HG03565 (cell line): ENCODE measurements around the gene ACAP1.

Experiments
- ATAC-seq: cut with Tn5 transposase; IDR thresholded peaks from one replicate; pipeline ENCODE4 v1.9.1; 2021; ENCODE audit warnings: mild to moderate bottlenecking, moderate library complexity; ENCODE audit not compliant: unreplicated experiment

ACAP1 gene

DNA sequence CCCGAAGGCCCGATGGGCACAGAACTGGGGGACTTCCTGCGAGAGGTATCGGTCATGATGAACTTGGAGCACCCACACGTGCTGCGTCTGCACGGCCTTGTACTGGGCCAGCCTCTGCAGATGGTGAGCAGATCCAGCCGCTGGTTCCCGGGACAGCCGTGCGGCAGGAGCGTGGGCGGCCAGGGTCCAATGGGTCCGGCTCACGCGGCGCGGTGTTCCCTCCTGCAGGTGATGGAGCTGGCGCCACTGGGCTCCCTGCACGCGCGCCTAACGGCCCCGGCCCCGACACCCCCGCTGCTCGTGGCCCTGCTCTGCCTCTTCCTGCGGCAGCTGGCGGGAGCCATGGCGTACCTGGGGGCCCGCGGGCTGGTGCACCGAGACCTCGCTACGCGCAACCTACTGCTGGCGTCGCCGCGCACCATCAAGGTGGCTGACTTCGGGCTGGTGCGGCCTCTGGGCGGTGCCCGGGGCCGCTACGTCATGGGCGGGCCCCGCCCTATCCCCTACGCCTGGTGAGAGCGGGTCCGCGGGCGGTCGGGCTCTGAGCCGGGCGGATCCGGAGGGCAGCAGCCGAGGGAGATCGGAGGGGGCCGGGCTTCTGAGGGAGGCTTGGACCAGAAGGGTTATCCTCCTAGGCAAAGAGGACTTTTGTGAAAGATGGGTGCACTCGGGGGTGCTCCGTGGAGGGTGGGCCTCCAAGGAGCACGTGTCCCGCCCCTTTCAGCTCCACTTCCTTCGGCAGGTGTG, 47.6 kb downstream of the ACAP1 start:
- ATAC-seq = no peak

DNA sequence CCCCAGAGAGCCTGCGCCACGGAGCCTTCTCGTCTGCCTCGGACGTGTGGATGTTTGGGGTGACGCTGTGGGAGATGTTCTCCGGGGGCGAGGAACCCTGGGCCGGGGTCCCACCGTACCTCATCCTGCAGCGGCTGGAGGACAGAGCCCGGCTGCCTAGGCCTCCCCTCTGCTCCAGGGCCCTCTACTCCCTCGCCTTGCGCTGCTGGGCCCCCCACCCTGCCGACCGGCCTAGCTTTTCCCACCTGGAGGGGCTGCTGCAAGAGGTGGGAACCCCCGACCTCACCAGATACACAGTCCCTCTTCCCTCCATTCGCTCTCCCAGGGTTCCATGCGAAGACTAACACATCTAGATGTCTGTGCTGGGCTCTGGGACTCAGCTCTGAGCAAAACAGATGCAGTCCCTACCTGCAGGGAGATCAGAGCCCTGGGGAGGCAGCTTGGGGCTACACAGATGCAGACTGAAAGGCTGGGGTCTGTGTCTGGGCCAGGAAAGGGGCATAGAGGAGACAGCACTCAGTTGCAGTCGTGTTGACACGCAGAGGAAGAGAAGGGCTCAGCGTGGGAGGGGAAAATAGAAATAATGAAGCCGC, 48.3 kb downstream of the ACAP1 start:
- no peak for ATAC-seq

DNA sequence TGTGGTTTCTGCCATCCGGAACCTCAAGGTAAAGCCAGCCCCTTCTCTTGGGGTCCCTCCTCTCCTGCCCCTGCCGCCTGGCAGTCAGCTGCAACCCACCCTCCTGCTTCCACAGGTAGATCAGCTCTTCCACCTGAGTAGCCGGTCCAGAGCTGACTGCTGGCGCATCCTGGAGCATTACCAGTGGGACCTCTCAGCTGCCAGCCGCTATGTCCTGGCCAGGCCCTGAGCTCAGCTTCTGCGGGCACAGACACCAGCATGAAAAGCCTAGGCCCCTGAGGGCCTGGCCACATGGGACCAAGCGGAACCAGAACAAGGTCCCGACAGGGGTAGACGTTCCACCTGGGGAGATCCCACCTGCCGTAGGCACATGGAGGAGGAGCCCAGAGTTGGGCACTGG, 52.5 kb downstream of the ACAP1 start:
- no peak for ATAC-seq

DNA sequence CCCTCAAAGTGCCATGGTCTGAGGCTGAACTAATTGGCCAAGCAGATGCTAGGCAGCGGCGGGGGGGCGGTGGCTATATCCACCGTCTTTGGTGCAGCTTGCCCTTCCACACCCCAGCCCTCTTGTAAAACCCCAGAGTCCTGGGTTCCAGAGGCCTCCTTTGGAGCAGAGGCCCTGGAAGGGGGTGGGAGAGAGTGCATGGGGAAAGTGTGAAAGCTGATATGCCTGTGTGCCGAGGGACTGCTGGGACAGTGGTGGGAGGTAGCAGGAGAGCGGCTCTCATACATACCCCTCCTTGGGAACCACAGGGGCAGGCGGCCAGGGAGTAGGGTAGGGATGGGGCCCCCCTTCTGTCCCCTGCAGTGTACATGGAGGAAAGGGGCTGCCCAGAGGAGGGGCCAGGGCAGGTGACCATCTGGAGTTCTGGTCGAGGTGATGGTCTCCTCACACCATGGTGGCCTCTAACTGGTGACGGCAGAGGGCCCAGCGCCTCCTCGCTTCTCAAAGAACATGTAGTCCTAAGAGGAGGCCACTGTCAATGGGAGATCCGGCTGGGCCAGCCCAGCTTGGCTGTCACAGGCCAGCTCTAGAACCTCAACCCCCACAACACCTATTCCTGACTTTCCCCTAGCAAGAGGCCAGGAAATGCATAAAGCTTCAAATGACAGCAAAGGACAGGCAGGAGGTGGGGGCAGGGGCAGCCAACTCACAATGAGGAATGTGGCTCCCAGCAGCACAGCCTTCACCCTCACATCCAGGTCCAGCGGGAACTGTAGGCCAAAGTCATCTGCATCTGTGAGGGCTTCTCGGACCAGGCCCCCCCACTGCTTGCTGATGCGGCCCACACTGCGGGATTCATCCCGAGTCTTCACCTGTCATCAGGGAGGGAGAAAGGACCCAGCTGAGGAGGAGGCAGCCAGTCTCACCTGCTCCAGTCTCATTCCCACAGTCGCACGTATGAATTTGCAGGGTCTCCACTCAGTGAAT, 53.9 kb downstream of the ACAP1 start:
- ATAC-seq = no peak

DNA sequence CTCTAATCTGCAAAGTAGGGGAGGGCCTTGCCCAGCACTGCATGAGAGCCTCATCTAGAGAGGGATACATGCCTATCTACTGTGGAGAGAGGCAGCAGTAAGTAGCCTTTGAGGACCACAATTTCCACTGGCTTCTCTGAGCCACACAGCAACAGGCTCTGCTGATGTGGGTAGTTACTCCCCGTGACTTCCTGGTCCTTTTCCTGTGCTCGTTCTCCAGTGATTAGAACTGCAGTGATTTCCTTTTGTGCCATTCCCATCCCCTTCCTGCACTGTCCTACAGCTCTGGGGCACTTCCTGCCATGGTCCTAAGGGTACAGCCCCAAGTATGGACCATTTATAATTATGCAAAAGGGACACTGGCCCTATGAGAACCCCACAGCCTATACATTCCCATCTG, 55.0 kb downstream of the ACAP1 start:
- ATAC-seq = no peak

DNA sequence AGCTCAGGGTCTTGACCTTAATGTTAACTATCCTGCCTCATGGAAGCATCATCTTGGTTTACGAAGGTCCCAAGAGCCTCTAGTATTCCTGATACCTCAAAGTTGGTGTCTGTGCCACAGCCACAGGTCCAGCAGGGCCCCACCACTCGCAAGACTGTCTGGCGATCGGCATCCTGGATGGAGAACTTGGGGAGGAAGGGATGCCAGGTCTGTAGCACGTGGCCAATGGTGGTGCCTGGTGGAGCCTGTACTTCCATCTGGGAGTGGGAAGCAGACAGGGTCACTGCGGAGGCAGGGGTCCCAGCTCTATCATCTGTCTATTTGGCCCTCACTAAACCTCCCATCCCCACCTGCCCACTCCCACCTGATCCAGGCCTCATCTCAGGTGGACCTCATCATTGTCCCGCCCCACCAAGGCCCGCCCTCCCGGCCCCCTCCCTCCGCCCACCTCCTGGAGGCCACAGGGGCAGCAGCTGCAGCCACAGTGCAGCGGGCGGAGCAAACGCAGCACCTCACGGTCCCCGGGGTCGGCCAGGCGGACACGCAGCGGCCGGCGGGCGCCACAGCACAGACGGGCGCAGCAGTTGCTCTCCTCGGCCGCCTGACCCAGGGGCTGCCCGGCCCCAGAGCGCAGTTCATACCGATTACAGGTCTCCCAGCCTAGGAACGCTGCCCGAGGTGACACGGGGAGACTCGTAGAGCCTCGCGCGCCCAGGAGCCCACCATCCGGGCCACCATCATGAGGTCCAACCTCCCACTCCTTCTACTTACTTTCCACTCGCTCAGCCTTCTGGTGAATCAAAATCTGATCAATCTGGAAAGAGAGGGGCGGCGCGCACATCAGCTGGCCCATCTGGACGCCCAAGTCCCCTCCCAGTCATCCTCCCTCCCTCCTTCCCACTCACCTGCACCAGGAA, 56.6 kb downstream of the ACAP1 start:
- no peak for ATAC-seq

DNA sequence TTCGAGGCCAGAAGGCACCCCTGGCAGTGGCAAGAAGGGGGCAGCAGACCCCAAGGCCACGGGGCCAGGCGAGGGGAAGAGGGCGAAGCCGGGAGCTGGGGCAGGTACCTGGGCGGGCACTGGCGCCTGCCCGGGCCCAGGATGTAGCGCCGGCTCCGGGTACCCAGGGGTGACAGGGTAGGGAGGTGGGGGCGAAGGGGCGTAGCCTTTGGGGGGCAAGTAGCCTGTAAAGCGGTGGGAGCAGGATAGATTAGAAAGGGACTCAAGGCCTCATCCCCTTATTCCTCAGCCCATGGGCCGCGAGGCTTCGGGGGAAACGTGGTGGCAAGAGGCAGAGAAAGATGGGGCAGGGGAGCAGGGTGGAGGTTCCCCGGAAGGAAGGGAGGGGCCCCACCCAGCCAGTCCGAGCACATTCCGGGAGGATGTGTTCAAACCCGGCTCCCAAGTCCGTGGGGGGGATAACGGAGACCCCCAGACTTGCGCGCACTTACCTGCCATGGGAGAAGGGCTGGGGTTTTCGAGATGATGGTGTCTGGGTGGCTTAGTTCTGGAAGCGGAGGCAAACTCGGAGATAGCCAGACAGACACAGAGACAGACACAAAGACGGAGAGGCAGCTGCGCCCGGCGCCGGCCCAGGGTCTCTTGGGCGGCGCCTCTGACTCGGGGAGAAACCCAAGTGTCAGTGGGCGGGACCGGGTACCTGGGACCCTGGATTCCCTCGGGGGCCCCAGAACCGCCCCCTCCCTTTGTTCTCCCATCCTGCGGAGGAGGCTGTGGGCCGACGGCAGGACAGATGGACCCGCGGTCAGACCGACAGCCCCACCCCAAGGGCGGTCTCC, 57.5 kb downstream of the ACAP1 start:
- peak; percentile 16 for ATAC-seq

DNA sequence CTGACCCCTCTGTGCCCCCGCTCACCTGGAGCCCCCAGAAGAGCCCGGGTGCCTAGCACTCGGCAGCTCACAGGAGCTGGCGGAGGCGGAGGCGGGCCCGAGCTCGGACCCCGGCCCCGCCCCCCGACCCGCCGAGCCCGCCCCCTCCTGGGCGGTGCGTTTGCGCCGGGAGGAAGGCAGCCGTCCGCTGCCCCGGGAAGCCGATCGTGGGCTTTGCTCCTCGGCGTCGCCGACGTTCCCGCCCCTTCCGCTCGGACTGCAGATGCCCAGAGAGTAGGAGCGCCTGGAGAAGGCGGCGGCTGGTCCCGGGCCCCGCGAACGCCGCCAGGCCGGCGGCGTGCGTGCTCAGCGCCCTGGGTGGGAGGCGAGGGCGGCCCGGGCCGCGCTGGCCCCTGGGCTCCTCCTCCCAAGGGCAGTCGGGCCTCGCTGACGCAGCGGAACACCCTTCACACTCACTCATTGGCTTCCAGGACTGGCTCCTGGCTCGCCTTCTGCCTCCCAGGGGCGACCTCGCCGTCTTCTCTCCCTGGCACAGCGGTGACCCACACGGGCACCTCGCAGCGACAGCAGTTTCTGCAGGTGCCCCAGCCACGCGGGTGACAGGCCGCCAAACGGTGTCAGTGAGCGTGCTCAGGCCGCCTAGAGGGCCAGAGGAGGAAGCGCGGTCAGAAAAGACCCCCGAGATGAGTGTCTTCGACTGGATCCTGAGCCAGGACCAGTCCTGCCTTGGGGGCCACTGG, 58.3 kb downstream of the ACAP1 start, which contains the start of gene PLSCR3:
Gene PLSCR3, minus strand, starts transcription at position 74 of the 740 bp plus-strand sequence. CDS start 415 bp downstream, outside the sequence.
- peak; percentile 54 for ATAC-seq

DNA sequence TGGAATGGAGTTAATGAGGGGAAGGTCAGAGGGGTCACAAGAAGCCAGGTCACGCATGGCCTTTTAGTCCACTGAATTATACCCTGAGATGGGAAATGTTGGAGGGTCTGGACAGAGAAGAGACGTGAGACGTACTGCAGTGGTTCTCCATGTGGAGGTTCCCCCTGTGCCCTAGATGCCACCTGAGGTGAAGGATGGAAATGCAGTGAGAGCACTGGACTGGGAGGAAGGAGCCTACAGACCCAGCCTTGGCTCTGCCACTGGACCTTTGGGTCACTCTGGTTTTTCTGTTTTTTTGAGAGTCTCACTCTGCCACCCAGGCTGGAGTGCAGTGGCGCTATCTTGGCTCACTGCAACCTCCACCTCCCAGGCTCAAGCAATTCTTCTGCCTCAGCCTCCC, 59.8 kb downstream of the ACAP1 start:
- no peak for ATAC-seq

DNA sequence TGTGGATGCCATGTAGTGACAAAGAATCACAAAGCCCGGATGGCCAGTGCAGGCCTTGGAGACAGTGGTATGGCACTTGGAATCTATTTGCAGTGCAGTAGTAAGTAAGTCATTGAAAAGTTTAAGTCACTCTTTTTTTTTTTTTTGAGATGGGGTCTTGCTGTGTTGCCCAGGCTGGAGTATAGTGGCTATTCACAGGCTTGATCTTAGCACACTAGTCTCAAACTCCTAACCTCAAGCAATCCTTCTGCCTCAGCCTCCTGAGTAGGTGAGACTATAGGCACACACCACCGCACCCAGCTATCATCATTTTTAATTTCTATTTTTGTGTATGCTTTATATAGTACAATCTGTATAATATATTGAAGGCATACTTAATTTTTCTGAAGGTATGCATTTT, 62.3 kb downstream of the ACAP1 start:
- no peak for ATAC-seq
